ENCODE measurements around the gene CD47.

The CD47 gene

GRCh38 chr3:108008931-108009639, 81.7 kb downstream of the CD47 start:
- H3K9me3 Mint-ChIP-seq (ENCODE audit: low read depth): no peaks in the 10 kb centered on the region
- H3K27ac Mint-ChIP-seq: no peak overlapping the region

GRCh38 chr3:108008106-108008505, 82.7 kb downstream of the CD47 start:
- H3K27ac Mint-ChIP-seq: no peak overlapping the region
- peaks cover 5% of the 10 kb centered on the region for H3K36me3 Mint-ChIP-seq
- peaks cover 9% of the 10 kb centered on the region for H3K4me1 Mint-ChIP-seq (ENCODE audit: low read depth)
- no peaks in the 10 kb centered on the region for H3K9me3 Mint-ChIP-seq (ENCODE audit: low read depth)
- no peak overlapping the region for H3K4me3 Mint-ChIP-seq
- H3K27me3 Mint-ChIP-seq: peaks cover 2% of the 10 kb centered on the region

More at GRCh38 chr3:108008931-108009639, 81.7 kb downstream of the CD47 start:
- Mint-ChIP-seq H3K36me3 (peaks cover 10% of the 10 kb centered on the region), H3K4me3 (no peak overlapping the region), H3K4me1 (ENCODE audit: low read depth) (peaks cover 9% of the 10 kb centered on the region), H3K27me3 (peaks cover 2% of the 10 kb centered on the region)

GRCh38 chr3:108006881-108007331, 83.9 kb downstream of the CD47 start:
- H3K27ac Mint-ChIP-seq: no peak overlapping the region
- peaks cover 2% of the 10 kb centered on the region for H3K27me3 Mint-ChIP-seq
- no peaks in the 10 kb centered on the region for H3K9me3 Mint-ChIP-seq (ENCODE audit: low read depth)
- peaks cover under 1% of the 10 kb centered on the region for H3K36me3 Mint-ChIP-seq
- peaks cover 9% of the 10 kb centered on the region for H3K4me1 Mint-ChIP-seq (ENCODE audit: low read depth)
- no peak overlapping the region for H3K4me3 Mint-ChIP-seq

GRCh38 chr3:108006077-108006771, 84.6 kb downstream of the CD47 start:
- Mint-ChIP-seq H3K27me3 (peaks cover 2% of the 10 kb centered on the region), H3K27ac (no peak overlapping the region), H3K36me3 (no peaks in the 10 kb centered on the region), H3K4me1 (ENCODE audit: low read depth) (peaks cover 9% of the 10 kb centered on the region), H3K4me3 (no peak overlapping the region), H3K9me3 (ENCODE audit: low read depth) (no peaks in the 10 kb centered on the region)

- Mint-ChIP-seq H3K27me3 (peaks cover 2% of the 10 kb centered on the region), H3K4me1 (ENCODE audit: low read depth) (peaks cover 9% of the 10 kb centered on the region), H3K9me3 (ENCODE audit: low read depth) (no peaks in the 10 kb centered on the region), H3K27ac (peak overlapping the region; percentile 24), H3K36me3 (no peaks in the 10 kb centered on the region), H3K4me3 (no peak overlapping the region)
Measured at GRCh38 chr3:108004647-108005046, 86.2 kb downstream of the CD47 start.

- Mint-ChIP-seq H3K4me1 (ENCODE audit: low read depth) (peaks cover 7% of the 10 kb centered on the region), H3K36me3 (peaks cover 3% of the 10 kb centered on the region), H3K27me3 (peaks cover 2% of the 10 kb centered on the region), H3K9me3 (ENCODE audit: low read depth) (no peaks in the 10 kb centered on the region), H3K4me3 (no peak overlapping the region), H3K27ac (no peak overlapping the region)
Measured at GRCh38 chr3:108001457-108001856, 89.4 kb downstream of the CD47 start.

- H3K9me3 Mint-ChIP-seq (ENCODE audit: low read depth): no peaks in the 10 kb centered on the region
- H3K4me1 Mint-ChIP-seq (ENCODE audit: low read depth): no peaks in the 10 kb centered on the region
- peaks cover 3% of the 10 kb centered on the region for H3K36me3 Mint-ChIP-seq
- H3K27ac Mint-ChIP-seq: no peak overlapping the region
- H3K27me3 Mint-ChIP-seq: no peaks in the 10 kb centered on the region
- H3K4me3 Mint-ChIP-seq: no peak overlapping the region
Measured at GRCh38 chr3:107999215-107999775, 91.5 kb downstream of the CD47 start.

- Mint-ChIP-seq H3K4me1 (ENCODE audit: low read depth) (peaks cover 3% of the 10 kb centered on the region), H3K27me3 (no peaks in the 10 kb centered on the region), H3K36me3 (peaks cover 8% of the 10 kb centered on the region)
Measured at GRCh38 chr3:107997671-107998070, 93.2 kb downstream of the CD47 start.

GRCh38 chr3:107995823-107996222, 95.0 kb downstream of the CD47 start:
- Mint-ChIP-seq H3K4me3 (no peak overlapping the region), H3K9me3 (ENCODE audit: low read depth) (no peaks in the 10 kb centered on the region), H3K4me1 (ENCODE audit: low read depth) (peaks cover 3% of the 10 kb centered on the region), H3K27ac (no peak overlapping the region), H3K36me3 (peaks cover 8% of the 10 kb centered on the region), H3K27me3 (no peaks in the 10 kb centered on the region)

More at GRCh38 chr3:107997671-107998070, 93.2 kb downstream of the CD47 start:
- H3K9me3 Mint-ChIP-seq (ENCODE audit: low read depth): no peaks in the 10 kb centered on the region
- H3K27ac Mint-ChIP-seq: no peak overlapping the region
- H3K4me3 Mint-ChIP-seq: no peak overlapping the region

GRCh38 chr3:107994956-107995715, 95.7 kb downstream of the CD47 start:
- Mint-ChIP-seq H3K27me3 (no peaks in the 10 kb centered on the region), H3K4me3 (no peak overlapping the region), H3K36me3 (peaks cover 8% of the 10 kb centered on the region), H3K9me3 (ENCODE audit: low read depth) (no peaks in the 10 kb centered on the region), H3K27ac (no peak overlapping the region), H3K4me1 (ENCODE audit: low read depth) (peaks cover 3% of the 10 kb centered on the region)

GRCh38 chr3:107994181-107994580, 96.7 kb downstream of the CD47 start:
- H3K27me3 Mint-ChIP-seq: no peaks in the 10 kb centered on the region
- no peaks in the 10 kb centered on the region for H3K9me3 Mint-ChIP-seq (ENCODE audit: low read depth)
- peaks cover 3% of the 10 kb centered on the region for H3K4me1 Mint-ChIP-seq (ENCODE audit: low read depth)
- H3K36me3 Mint-ChIP-seq: peaks cover 7% of the 10 kb centered on the region
- H3K27ac Mint-ChIP-seq: no peak overlapping the region
- H3K4me3 Mint-ChIP-seq: no peak overlapping the region

- no peaks in the 10 kb centered on the region for H3K27me3 Mint-ChIP-seq
Measured at GRCh38 chr3:107993771-107994170, 97.1 kb downstream of the CD47 start.

More at GRCh38 chr3:107993771-107994170, 97.1 kb downstream of the CD47 start:
- no peak overlapping the region for H3K4me3 Mint-ChIP-seq
- H3K4me1 Mint-ChIP-seq (ENCODE audit: low read depth): peaks cover 7% of the 10 kb centered on the region
- H3K36me3 Mint-ChIP-seq: peaks cover 5% of the 10 kb centered on the region
- no peaks in the 10 kb centered on the region for H3K9me3 Mint-ChIP-seq (ENCODE audit: low read depth)
- no peak overlapping the region for H3K27ac Mint-ChIP-seq

Data from activated naive CD8-positive, alpha-beta T cell (primary cell).